Measurements from ENCODE around the gene GJD3. TPM values are rescaled to one million over a fixed set of nuclear protein-coding genes. Genes with fewer than 3 reads are reported as not detected.
"Not testable (repeated sequence)": the region's sequence is repeated elsewhere in the genome, so short reads cannot be mapped to it uniquely, and the experiment has no call there.

The GJD3 gene
- total and polyA plus RNA-seq, 4 donors, result 0.36 to 0.61 (median 0.40) TPM; not detected in 1

DNA sequence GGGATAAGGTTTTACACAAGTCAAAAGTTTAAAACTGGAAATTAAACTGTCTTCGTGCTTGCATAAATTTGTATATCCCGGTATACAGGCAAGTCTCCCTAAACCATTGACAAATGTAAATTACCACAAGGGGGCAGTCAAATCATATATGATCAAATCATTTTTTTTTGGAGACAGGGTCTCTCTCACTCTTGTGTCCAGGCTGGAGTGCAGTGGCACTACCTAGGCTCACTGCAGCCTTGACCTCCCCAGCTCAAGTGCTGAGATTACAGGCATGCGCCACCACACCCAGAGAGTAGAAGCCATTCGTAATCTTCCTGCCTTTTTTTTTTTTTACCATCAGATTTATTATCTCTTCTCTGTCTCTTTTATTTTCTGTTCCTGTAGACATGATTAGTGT lies 34.6 kb upstream of the GJD3 start:
- Histone ChIP-seq H3K27ac (ENCODE audit: low read depth, low read length) (no peak overlapping the region), H3K4me3 (ENCODE audit: low read depth, low read length) (no peak overlapping the region), H3K4me1 (ENCODE audit: control insufficient read depth, insufficient read depth, low read length) (no peaks in the 10 kb centered on the region), H3K27me3 (ENCODE audit: control insufficient read depth, insufficient read depth, low read length) (no peaks in the 10 kb centered on the region), H3K9me3 (ENCODE audit: control insufficient read depth, insufficient read depth, low read length) (no peaks in the 10 kb centered on the region), H3K36me3 (ENCODE audit: control insufficient read depth, insufficient read depth, low read length) (peaks cover 2% of the 10 kb centered on the region)
- peak in 5 of 6 donors; percentile 12 to 88 (median 17) for DNase-seq (ENCODE audit: low read depth in 4 of 6, low spot score in 6 of 6)
- no CpG with 5 or more reads among the region's 4 CpGs for WGBS (ENCODE audit: insufficient coverage)

DNA sequence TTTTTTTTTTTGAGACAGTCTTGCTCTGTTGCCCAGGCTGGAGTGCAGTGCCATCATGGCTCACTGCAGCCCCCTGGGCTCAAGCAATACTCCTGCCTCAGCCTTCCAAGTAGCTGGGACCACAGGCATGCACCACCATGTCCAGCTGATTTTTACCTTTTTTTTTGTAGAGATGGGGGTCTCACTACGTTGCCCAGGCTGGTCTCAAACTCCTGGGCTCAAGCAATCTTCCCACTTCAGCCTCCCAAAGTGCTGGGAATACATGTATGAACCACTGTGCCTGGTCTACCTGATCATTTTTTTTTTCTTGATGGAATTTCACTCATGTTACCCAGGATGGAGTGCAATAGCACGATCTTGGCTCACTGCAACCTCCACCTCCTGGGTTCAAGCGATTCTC lies 22.0 kb upstream of the GJD3 start:
- not testable (repeated sequence) for H3K4me3 ChIP-seq (ENCODE audit: low read depth, low read length); H3K9me3 ChIP-seq (ENCODE audit: control insufficient read depth, insufficient read depth, low read length); DNase-seq (ENCODE audit: low read depth in 4 of 6, low spot score in 6 of 6); H3K36me3 ChIP-seq (ENCODE audit: control insufficient read depth, insufficient read depth, low read length); H3K27me3 ChIP-seq (ENCODE audit: control insufficient read depth, insufficient read depth, low read length); H3K4me1 ChIP-seq (ENCODE audit: control insufficient read depth, insufficient read depth, low read length); H3K27ac ChIP-seq (ENCODE audit: low read depth, low read length)
- 100% methylated on average over 2 of the region's 3 CpGs for WGBS (ENCODE audit: insufficient coverage)

DNA sequence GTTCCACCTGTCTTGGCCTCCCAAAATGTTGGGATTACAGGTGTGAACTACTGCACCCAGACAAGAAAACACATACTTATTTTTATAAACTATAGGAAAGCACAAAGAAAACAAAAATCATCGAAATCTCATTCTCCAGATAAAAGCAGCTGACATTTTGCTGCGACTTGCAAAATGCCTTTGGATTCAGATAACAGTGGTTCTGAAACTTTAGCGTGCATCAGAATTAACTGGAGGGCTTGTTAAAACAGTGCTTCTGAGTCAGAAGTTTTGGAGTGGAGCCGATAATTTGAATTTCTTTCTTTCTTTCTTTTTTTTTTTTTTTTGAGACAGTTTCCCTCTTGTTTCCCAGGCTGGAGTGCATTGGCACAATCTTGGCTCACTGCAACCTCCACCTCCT lies 17.7 kb upstream of the GJD3 start:
- no peak overlapping the region for H3K27ac ChIP-seq (ENCODE audit: low read depth, low read length)
- no peak overlapping the region for H3K4me3 ChIP-seq (ENCODE audit: low read depth, low read length)
- H3K27me3 ChIP-seq (ENCODE audit: control insufficient read depth, insufficient read depth, low read length), result no peaks in the 10 kb centered on the region
- H3K4me1 ChIP-seq (ENCODE audit: control insufficient read depth, insufficient read depth, low read length), result no peaks in the 10 kb centered on the region
- H3K9me3 ChIP-seq (ENCODE audit: control insufficient read depth, insufficient read depth, low read length), result no peaks in the 10 kb centered on the region
- 80% methylated on average over 1 of the region's 4 CpGs for WGBS (ENCODE audit: insufficient coverage)
- DNase-seq (ENCODE audit: low read depth in 4 of 6, low spot score in 6 of 6), result no peak
- H3K36me3 ChIP-seq (ENCODE audit: control insufficient read depth, insufficient read depth, low read length), result no peaks in the 10 kb centered on the region

DNA sequence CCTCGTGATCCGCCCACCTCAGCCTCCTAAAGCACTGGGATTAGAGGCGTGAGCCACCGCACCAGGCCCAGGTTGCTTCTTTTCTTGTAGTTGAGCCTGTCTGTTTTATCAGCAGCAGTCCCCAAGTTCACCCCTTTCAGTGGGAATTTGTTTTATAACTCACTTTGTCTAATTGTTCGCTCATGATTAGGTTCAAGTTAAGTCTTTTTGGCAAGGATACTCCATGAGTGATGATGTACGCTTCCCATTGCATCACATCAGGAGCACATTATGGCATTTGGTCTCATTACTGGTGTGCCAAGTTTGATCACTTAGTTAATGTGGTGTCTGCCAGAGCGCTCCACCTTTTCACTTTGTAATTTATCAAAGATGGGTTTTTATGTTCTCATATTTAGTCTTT lies 14.4 kb upstream of the GJD3 start:
- H3K27me3 ChIP-seq (ENCODE audit: control insufficient read depth, insufficient read depth, low read length), result no peaks in the 10 kb centered on the region
- H3K36me3 ChIP-seq (ENCODE audit: control insufficient read depth, insufficient read depth, low read length), result no peaks in the 10 kb centered on the region
- no peak overlapping the region for H3K27ac ChIP-seq (ENCODE audit: low read depth, low read length)
- peaks cover 4% of the 10 kb centered on the region for H3K4me1 ChIP-seq (ENCODE audit: control insufficient read depth, insufficient read depth, low read length)
- no peaks in the 10 kb centered on the region for H3K9me3 ChIP-seq (ENCODE audit: control insufficient read depth, insufficient read depth, low read length)
- peak in 1 of 6 donors; percentile 17 for DNase-seq (ENCODE audit: low read depth in 4 of 6, low spot score in 6 of 6)
- H3K4me3 ChIP-seq (ENCODE audit: low read depth, low read length), result no peak overlapping the region
- no CpG with 5 or more reads among the region's 7 CpGs for WGBS (ENCODE audit: insufficient coverage)

GRCh38 chr17:40377832-40378231 lies 13.3 kb upstream of the GJD3 start:
- no peak overlapping the region for H3K4me3 ChIP-seq (ENCODE audit: low read depth, low read length)
- no peak overlapping the region for H3K27ac ChIP-seq (ENCODE audit: low read depth, low read length)
- no peak for DNase-seq (ENCODE audit: low read depth in 4 of 6, low spot score in 6 of 6)
- no peaks in the 10 kb centered on the region for H3K27me3 ChIP-seq (ENCODE audit: control insufficient read depth, insufficient read depth, low read length)
- WGBS (ENCODE audit: insufficient coverage), result 87% methylated on average over 3 of the region's 13 CpGs
- H3K36me3 ChIP-seq (ENCODE audit: control insufficient read depth, insufficient read depth, low read length), result no peaks in the 10 kb centered on the region
- H3K9me3 ChIP-seq (ENCODE audit: control insufficient read depth, insufficient read depth, low read length), result no peaks in the 10 kb centered on the region
- H3K4me1 ChIP-seq (ENCODE audit: control insufficient read depth, insufficient read depth, low read length), result peaks cover 4% of the 10 kb centered on the region

DNA sequence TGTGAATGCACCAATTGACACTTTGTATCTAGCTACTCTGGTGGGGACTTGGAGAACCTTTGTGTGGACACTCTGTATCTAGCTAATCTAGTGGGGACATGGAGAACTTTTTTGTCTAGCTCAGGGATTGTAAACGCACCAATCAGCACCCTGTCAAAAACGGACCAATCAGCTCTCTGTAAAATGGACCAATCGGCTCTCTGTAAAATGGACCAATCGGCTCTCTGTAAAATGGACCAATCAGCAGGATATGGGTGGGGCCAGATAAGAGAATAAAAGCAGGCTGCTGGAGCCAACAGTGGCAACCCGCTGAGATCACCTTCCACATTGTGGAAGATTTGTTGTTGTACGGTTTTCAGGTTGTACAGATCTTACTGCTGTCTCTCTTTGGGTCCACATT lies 12.0 kb upstream of the GJD3 start:
- WGBS (ENCODE audit: insufficient coverage), result 79% methylated on average over 6 of the region's 6 CpGs
- DNase-seq (ENCODE audit: low read depth in 4 of 6, low spot score in 6 of 6); H3K36me3 ChIP-seq (ENCODE audit: control insufficient read depth, insufficient read depth, low read length): not testable (repeated sequence)

GRCh38 chr17:40375786-40376185 lies 11.2 kb upstream of the GJD3 start:
- 94% methylated on average over 20 of the region's 21 CpGs for WGBS (ENCODE audit: insufficient coverage)
- H3K9me3 ChIP-seq (ENCODE audit: control insufficient read depth, insufficient read depth, low read length); H3K4me1 ChIP-seq (ENCODE audit: control insufficient read depth, insufficient read depth, low read length); H3K4me3 ChIP-seq (ENCODE audit: low read depth, low read length); H3K27ac ChIP-seq (ENCODE audit: low read depth, low read length); H3K36me3 ChIP-seq (ENCODE audit: control insufficient read depth, insufficient read depth, low read length); DNase-seq (ENCODE audit: low read depth in 4 of 6, low spot score in 6 of 6); H3K27me3 ChIP-seq (ENCODE audit: control insufficient read depth, insufficient read depth, low read length): not testable (repeated sequence)

More for the DNA sequence above, 12.0 kb upstream of the GJD3 start:
- not testable (repeated sequence) for H3K4me1 ChIP-seq (ENCODE audit: control insufficient read depth, insufficient read depth, low read length); H3K27ac ChIP-seq (ENCODE audit: low read depth, low read length); H3K27me3 ChIP-seq (ENCODE audit: control insufficient read depth, insufficient read depth, low read length); H3K9me3 ChIP-seq (ENCODE audit: control insufficient read depth, insufficient read depth, low read length); H3K4me3 ChIP-seq (ENCODE audit: low read depth, low read length)

GRCh38 chr17:40374821-40375498 lies 10.4 kb upstream of the GJD3 start:
- no peaks in the 10 kb centered on the region for H3K36me3 ChIP-seq (ENCODE audit: control insufficient read depth, insufficient read depth, low read length)
- H3K9me3 ChIP-seq (ENCODE audit: control insufficient read depth, insufficient read depth, low read length), result no peaks in the 10 kb centered on the region
- peaks cover 4% of the 10 kb centered on the region for H3K4me1 ChIP-seq (ENCODE audit: control insufficient read depth, insufficient read depth, low read length)
- H3K4me3 ChIP-seq (ENCODE audit: low read depth, low read length), result no peak overlapping the region
- no peak for DNase-seq (ENCODE audit: low read depth in 4 of 6, low spot score in 6 of 6)
- WGBS (ENCODE audit: insufficient coverage), result 40% methylated on average over 1 of the region's 14 CpGs
- H3K27me3 ChIP-seq (ENCODE audit: control insufficient read depth, insufficient read depth, low read length), result no peaks in the 10 kb centered on the region
- no peak overlapping the region for H3K27ac ChIP-seq (ENCODE audit: low read depth, low read length)

- no peaks in the 10 kb centered on the region for H3K9me3 ChIP-seq (ENCODE audit: control insufficient read depth, insufficient read depth, low read length)
- H3K27ac ChIP-seq (ENCODE audit: low read depth, low read length), result no peak overlapping the region
- DNase-seq (ENCODE audit: low read depth in 4 of 6, low spot score in 6 of 6), result no peak
- H3K27me3 ChIP-seq (ENCODE audit: control insufficient read depth, insufficient read depth, low read length), result no peaks in the 10 kb centered on the region
- H3K4me3 ChIP-seq (ENCODE audit: low read depth, low read length), result no peak overlapping the region
- peaks cover 4% of the 10 kb centered on the region for H3K4me1 ChIP-seq (ENCODE audit: control insufficient read depth, insufficient read depth, low read length)
- WGBS (ENCODE audit: insufficient coverage), result 97% methylated on average over 3 of the region's 8 CpGs
- H3K36me3 ChIP-seq (ENCODE audit: control insufficient read depth, insufficient read depth, low read length), result no peaks in the 10 kb centered on the region
These were observed 9.5 kb upstream of the GJD3 start for GRCh38 chr17:40373999-40374398.

DNA sequence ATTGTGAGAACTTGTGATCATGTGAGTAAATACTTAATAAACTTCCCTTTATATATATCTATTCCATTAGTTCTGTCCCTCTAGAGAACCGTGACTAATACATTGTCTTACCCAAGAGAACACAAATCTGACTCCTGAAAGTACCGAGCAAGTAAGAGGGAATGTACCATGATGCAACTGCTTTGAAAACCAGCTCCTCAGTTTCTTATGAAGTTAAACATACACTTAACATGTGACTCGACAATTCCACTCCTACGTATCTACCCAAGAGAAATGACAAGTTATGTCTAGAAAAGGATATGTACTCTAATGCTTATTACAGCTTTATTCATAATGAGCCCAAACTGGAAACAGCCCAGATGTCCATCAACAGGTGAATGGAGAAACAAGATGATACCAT lies 8.8 kb upstream of the GJD3 start:
- 100% methylated on average over 1 of the region's 4 CpGs for WGBS (ENCODE audit: insufficient coverage)
- no peaks in the 10 kb centered on the region for H3K36me3 ChIP-seq (ENCODE audit: control insufficient read depth, insufficient read depth, low read length)
- no peak overlapping the region for H3K27ac ChIP-seq (ENCODE audit: low read depth, low read length)
- DNase-seq (ENCODE audit: low read depth in 4 of 6, low spot score in 6 of 6), result no peak
- H3K9me3 ChIP-seq (ENCODE audit: control insufficient read depth, insufficient read depth, low read length), result no peaks in the 10 kb centered on the region
- no peak overlapping the region for H3K4me3 ChIP-seq (ENCODE audit: low read depth, low read length)
- no peaks in the 10 kb centered on the region for H3K27me3 ChIP-seq (ENCODE audit: control insufficient read depth, insufficient read depth, low read length)
- peaks cover 4% of the 10 kb centered on the region for H3K4me1 ChIP-seq (ENCODE audit: control insufficient read depth, insufficient read depth, low read length)
